ENCODE measurements around the gene NUMB.

NUMB gene

GRCh38 chr14:73458183-73458976 lies at the start of gene NUMB:
TSS of gene NUMB (minus strand) at chr14:73458546. CDS start at chr14:73355751, 102,795 bp downstream.
- peak; percentile 100 for DNase-seq

- DNase-seq: no peak
These were observed 45.3 kb upstream of the NUMB start for GRCh38 chr14:73503648-73504047.

GRCh38 chr14:73502017-73502619 lies 43.8 kb upstream of the NUMB start:
- DNase-seq: no peak

GRCh38 chr14:73500360-73500759 lies 42.0 kb upstream of the NUMB start:
- DNase-seq: no peak

GRCh38 chr14:73494593-73494992 lies 36.2 kb upstream of the NUMB start:
- DNase-seq: no peak

- no peak for DNase-seq
These were observed 34.3 kb upstream of the NUMB start for GRCh38 chr14:73492670-73493069.

- DNase-seq: no peak
These were observed 33.8 kb upstream of the NUMB start for GRCh38 chr14:73492043-73492552.

GRCh38 chr14:73491256-73492042 lies 33.1 kb upstream of the NUMB start:
- peak; percentile 59 for DNase-seq

- DNase-seq: no peak
These were observed 31.3 kb upstream of the NUMB start for GRCh38 chr14:73489481-73490175.

- DNase-seq: no peak
These were observed 20.3 kb upstream of the NUMB start for GRCh38 chr14:73478684-73479083.

GRCh38 chr14:73477618-73478266 lies 19.4 kb upstream of the NUMB start:
- DNase-seq: no peak

GRCh38 chr14:73476451-73476931 lies 18.1 kb upstream of the NUMB start:
- no peak for DNase-seq

GRCh38 chr14:73474952-73475351 lies 16.6 kb upstream of the NUMB start:
- no peak for DNase-seq

- DNase-seq: peak; percentile 69
These were observed 14.1 kb upstream of the NUMB start for GRCh38 chr14:73472185-73473114.

GRCh38 chr14:73471582-73472184 lies 13.3 kb upstream of the NUMB start:
- DNase-seq: no peak

GRCh38 chr14:73468828-73469375 lies 10.6 kb upstream of the NUMB start:
- no peak for DNase-seq

GRCh38 chr14:73467800-73468199 lies 9.5 kb upstream of the NUMB start:
- no peak for DNase-seq

GRCh38 chr14:73467377-73467776 lies 9.0 kb upstream of the NUMB start:
- DNase-seq: no peak

GRCh38 chr14:73466861-73467260 lies 8.5 kb upstream of the NUMB start:
- DNase-seq: no peak

- no peak for DNase-seq
These were observed 7.6 kb upstream of the NUMB start for GRCh38 chr14:73465823-73466532.
